Measurements from ENCODE around the gene FOLR3. TPM values are rescaled to one million over a fixed set of nuclear protein-coding genes. Genes with fewer than 3 reads are reported as not detected.

FOLR3 gene
- total RNA-seq, 1 donor from 2014 or later: not detected

- Histone ChIP-seq H3K9ac (ENCODE audit: low read length) (no peak overlapping the region), H3K36me3 (ENCODE audit: insufficient read depth, low read length) (no peaks in the 10 kb centered on the region), H3K79me2 (ENCODE audit: insufficient read depth, low read length) (no peaks in the 10 kb centered on the region), H2AFZ (ENCODE audit: low read depth, low read length) (no peak overlapping the region), H3K27ac (ENCODE audit: low read depth, low read length) (no peak overlapping the region), H3K4me2 (ENCODE audit: low read length) (no peak overlapping the region), H4K20me1 (ENCODE audit: insufficient read depth, low read length) (no peaks in the 10 kb centered on the region), H3K4me1 (ENCODE audit: insufficient read depth, low read length) (no peaks in the 10 kb centered on the region), H3K4me3 (ENCODE audit: insufficient read depth, low read depth, low read length) (no peak overlapping the region), H3K27me3 (ENCODE audit: insufficient read depth, low read length) (peaks cover 2% of the 10 kb centered on the region), H3K9me3 (ENCODE audit: insufficient read depth, low read depth, low read length) (no peaks in the 10 kb centered on the region)
- no peak overlapping the region for H3K27ac Mint-ChIP-seq (ENCODE audit: unreplicated experiment)
- DNase-seq (ENCODE audit: low read depth): no peak
- no peak for FAIRE-seq
- H3K27me3 Mint-ChIP-seq (ENCODE audit: low read depth, unreplicated experiment): peaks cover 17% of the 10 kb centered on the region
- no peaks in the 10 kb centered on the region for H3K4me1 Mint-ChIP-seq (ENCODE audit: low read depth, unreplicated experiment)
- no peak overlapping the region for H3K4me3 Mint-ChIP-seq (ENCODE audit: unreplicated experiment)
- no peaks in the 10 kb centered on the region for H3K36me3 Mint-ChIP-seq (ENCODE audit: low read depth, unreplicated experiment)
- no peak for TF ChIP-seq CTCF (IDR thresholded peaks at IDR 0.05; ENCODE audit: insufficient read depth, low read depth, low read length)
- no peak for TF ChIP-seq EZH2 (IDR thresholded peaks at IDR 0.05; ENCODE audit: insufficient read depth, low read length)
- no peaks in the 10 kb centered on the region for H3K9me3 Mint-ChIP-seq (ENCODE audit: unreplicated experiment)
Observed at GRCh38 chr11:72154816-72155215, 19.3 kb downstream of the FOLR3 start.

- DNase-seq (ENCODE audit: low read depth) (no peak), FAIRE-seq (no peak)
- no peak overlapping the region for H3K27ac ChIP-seq (ENCODE audit: low read depth, low read length)
- no peak overlapping the region for H3K4me3 ChIP-seq (ENCODE audit: insufficient read depth, low read depth, low read length)
- Mint-ChIP-seq H3K4me1 (ENCODE audit: low read depth, unreplicated experiment) (no peaks in the 10 kb centered on the region), H3K27me3 (ENCODE audit: low read depth, unreplicated experiment) (peaks cover 17% of the 10 kb centered on the region), H3K27ac (ENCODE audit: unreplicated experiment) (no peak overlapping the region), H3K4me3 (ENCODE audit: unreplicated experiment) (no peak overlapping the region), H3K9me3 (ENCODE audit: unreplicated experiment) (no peaks in the 10 kb centered on the region), H3K36me3 (ENCODE audit: low read depth, unreplicated experiment) (no peaks in the 10 kb centered on the region)
- H4K20me1 ChIP-seq (ENCODE audit: insufficient read depth, low read length): no peaks in the 10 kb centered on the region
- H3K36me3 ChIP-seq (ENCODE audit: insufficient read depth, low read length): no peaks in the 10 kb centered on the region
- TF ChIP-seq CTCF (IDR thresholded peaks at IDR 0.05; ENCODE audit: insufficient read depth, low read depth, low read length) (no peak), EZH2 (IDR thresholded peaks at IDR 0.05; ENCODE audit: insufficient read depth, low read length) (no peak)
- no peak overlapping the region for H2AFZ ChIP-seq (ENCODE audit: low read depth, low read length)
- no peak overlapping the region for H3K9ac ChIP-seq (ENCODE audit: low read length)
- H3K79me2 ChIP-seq (ENCODE audit: insufficient read depth, low read length): no peaks in the 10 kb centered on the region
- peaks cover 4% of the 10 kb centered on the region for H3K27me3 ChIP-seq (ENCODE audit: insufficient read depth, low read length)
- no peaks in the 10 kb centered on the region for H3K9me3 ChIP-seq (ENCODE audit: insufficient read depth, low read depth, low read length)
- H3K4me2 ChIP-seq (ENCODE audit: low read length): no peak overlapping the region
- no peaks in the 10 kb centered on the region for H3K4me1 ChIP-seq (ENCODE audit: insufficient read depth, low read length)
Observed at GRCh38 chr11:72155751-72156150, 20.2 kb downstream of the FOLR3 start.

GRCh38 chr11:72157131-72157530 lies 21.6 kb downstream of the FOLR3 start:
- H3K9me3 Mint-ChIP-seq (ENCODE audit: unreplicated experiment): no peaks in the 10 kb centered on the region
- Histone ChIP-seq H3K27me3 (ENCODE audit: insufficient read depth, low read length) (peaks cover 4% of the 10 kb centered on the region), H3K27ac (ENCODE audit: low read depth, low read length) (no peak overlapping the region), H3K4me1 (ENCODE audit: insufficient read depth, low read length) (no peaks in the 10 kb centered on the region), H3K79me2 (ENCODE audit: insufficient read depth, low read length) (no peaks in the 10 kb centered on the region), H3K4me2 (ENCODE audit: low read length) (no peak overlapping the region), H3K4me3 (ENCODE audit: insufficient read depth, low read depth, low read length) (no peak overlapping the region), H3K36me3 (ENCODE audit: insufficient read depth, low read length) (no peaks in the 10 kb centered on the region), H3K9ac (ENCODE audit: low read length) (no peak overlapping the region), H3K9me3 (ENCODE audit: insufficient read depth, low read depth, low read length) (no peaks in the 10 kb centered on the region), H2AFZ (ENCODE audit: low read depth, low read length) (no peak overlapping the region), H4K20me1 (ENCODE audit: insufficient read depth, low read length) (no peaks in the 10 kb centered on the region)
- H3K27ac Mint-ChIP-seq (ENCODE audit: unreplicated experiment): no peak overlapping the region
- no peaks in the 10 kb centered on the region for H3K36me3 Mint-ChIP-seq (ENCODE audit: low read depth, unreplicated experiment)
- peaks cover 17% of the 10 kb centered on the region for H3K27me3 Mint-ChIP-seq (ENCODE audit: low read depth, unreplicated experiment)
- H3K4me1 Mint-ChIP-seq (ENCODE audit: low read depth, unreplicated experiment): no peaks in the 10 kb centered on the region
- TF ChIP-seq EZH2 (IDR thresholded peaks at IDR 0.05; ENCODE audit: insufficient read depth, low read length) (no peak), CTCF (IDR thresholded peaks at IDR 0.05; ENCODE audit: insufficient read depth, low read depth, low read length) (no peak)
- no peak for FAIRE-seq
- no peak overlapping the region for H3K4me3 Mint-ChIP-seq (ENCODE audit: unreplicated experiment)
- DNase-seq (ENCODE audit: low read depth): no peak

Measured in astrocyte (in vitro differentiated cells and primary cell).